Common myeloid progenitor, CD34-positive (primary cell): ENCODE measurements around the gene MYH6.

Experiments used
- CTCF ChIA-PET: fragments of 350-600 bp; sonication (Branson Sonifier 250); formaldehyde crosslinking; loops from one replicate; lab custom pipeline; 2021; ENCODE audit warnings: antibody characterized with exemption; lab: Charles Lee
- POLR2A ChIA-PET: fragments of 350-600 bp; sonication (Branson Sonifier 250); formaldehyde crosslinking; loops from one replicate; lab custom pipeline; 2021; ENCODE audit warnings: antibody characterized with exemption; lab: Charles Lee
- DNase-seq, 3 donors: peaks; one replicate each; pipeline versions ENCODE4 v3.0.0 to v3.0.0-alpha.2; 2013
- H3K27ac ChIP-seq, 2 experiments: 1 replicate in 1 of 2; 2 replicates in 1 of 2; pipeline ENCODE4 v1.7.0; 2013; ENCODE audit warnings: inconsistent platforms in 2 of 2, low read length in 2 of 2, mild to moderate bottlenecking in 2 of 2, low read depth in 1 of 2, moderate library complexity in 1 of 2; ENCODE audit not compliant: severe bottlenecking in 2 of 2, insufficient read depth in 1 of 2, poor library complexity in 1 of 2
- H3K27me3 ChIP-seq, 5 experiments: replicated peaks in 2 of 5; 1 replicate in 3 of 5; 2 replicates in 2 of 5; pipeline versions ENCODE4 v1.6.1 to v1.7.0; 2013; ENCODE audit warnings: low read length in 4 of 5, mild to moderate bottlenecking in 2 of 5, moderate library complexity in 2 of 5, inconsistent platforms in 1 of 5; ENCODE audit not compliant: insufficient read depth in 5 of 5, control insufficient read depth in 4 of 5
- H3K36me3 ChIP-seq, 4 experiments: 1 replicate in 2 of 4; 2 replicates in 2 of 4; pipeline versions ENCODE4 v1.6.1 to v1.7.0; 2013; ENCODE audit warnings: low read length in 3 of 4, control low read depth in 1 of 4, mild to moderate bottlenecking in 1 of 4; ENCODE audit not compliant: control insufficient read depth in 4 of 4, insufficient read depth in 4 of 4
- H3K4me1 ChIP-seq, 4 experiments: 1 replicate in 3 of 4; 2 replicates in 1 of 4; pipeline versions ENCODE4 v1.6.1 to v1.7.1; 2013; ENCODE audit warnings: low read length in 3 of 4, mild to moderate bottlenecking in 3 of 4, control low read depth in 1 of 4, inconsistent platforms in 1 of 4, moderate library complexity in 1 of 4; ENCODE audit not compliant: control insufficient read depth in 4 of 4, insufficient read depth in 4 of 4; ENCODE audit errors: control extremely low read depth in 1 of 4
- H3K4me3 ChIP-seq, 7 experiments: 1 replicate in 4 of 7; 2 replicates in 3 of 7; pipeline versions ENCODE4 v1.5.1 to v1.7.0; 2013; ENCODE audit warnings: mild to moderate bottlenecking in 7 of 7, low read length in 6 of 7, moderate library complexity in 6 of 7, inconsistent platforms in 2 of 7, low read depth in 2 of 7, control low read depth in 1 of 7; ENCODE audit not compliant: insufficient read depth in 4 of 7, control insufficient read depth in 1 of 7; ENCODE audit errors: extremely low read depth in 1 of 7
- H3K9me3 ChIP-seq, 5 experiments: 1 replicate in 4 of 5; 2 replicates in 1 of 5; pipeline versions ENCODE4 v1.6.1 to v1.7.1; 2013; ENCODE audit warnings: low read length in 4 of 5, mild to moderate bottlenecking in 2 of 5, inconsistent platforms in 1 of 5, low read depth in 1 of 5, moderate library complexity in 1 of 5; ENCODE audit not compliant: control insufficient read depth in 4 of 5, insufficient read depth in 2 of 5; ENCODE audit errors: control extremely low read depth in 1 of 5
- WGBS: methylation state at CpG from one replicate; pipeline ENCODE4 v1.1.5; 2013; ENCODE audit not compliant: insufficient coverage; 5-methylcytosine and 5-hydroxymethylcytosine counted together

MYH6 gene

GRCh38 chr14:23347406-23348296 lies 60.4 kb downstream of the MYH6 start:
- peaks cover 0 to 19% (median 0%) of the 10 kb centered on the region in 5 experiments for H3K27me3 ChIP-seq
- POLR2A ChIA-PET, result no interaction called here
- WGBS, result 98% methylated on average over 13 of the region's 19 CpGs
- no peak for DNase-seq
- CTCF ChIA-PET, result interaction anchor here (1.3 to 3.3 kb wide), 6 partner anchors 10 to 212 kb away, joined by 3 to 28 read pairs (median 4); no protein-coding TSS in a partner anchor
- no peak overlapping the region for H3K27ac ChIP-seq
- no peaks in the 10 kb centered on the region for H3K9me3 ChIP-seq
- no peaks in the 10 kb centered on the region for H3K36me3 ChIP-seq
- H3K4me1 ChIP-seq, result peaks cover 0 to 10% (median 10%) of the 10 kb centered on the region in 4 experiments
- H3K4me3 ChIP-seq, result no peak overlapping the region

- ChIA-PET POLR2A (no interaction called here), CTCF (interaction anchor here (1.3 to 3.3 kb wide), 11 partner anchors 9 to 213 kb away, joined by 3 to 28 read pairs (median 5); partner anchors contain the start of gene PABPN1)
- H3K4me3 ChIP-seq, result no peak overlapping the region
- no peak overlapping the region for H3K27ac ChIP-seq
- 94% methylated on average over 21 of the region's 27 CpGs for whole genome bisulfite sequencing
- H3K4me1 ChIP-seq, result peaks cover 0 to 4% (median 3%) of the 10 kb centered on the region in 4 experiments
- DNase-seq, result no peak
- H3K27me3 ChIP-seq, result peaks cover 0 to 15% (median 0%) of the 10 kb centered on the region in 5 experiments
- H3K9me3 ChIP-seq, result no peaks in the 10 kb centered on the region
- H3K36me3 ChIP-seq, result no peaks in the 10 kb centered on the region
These were observed 61.2 kb downstream of the MYH6 start for GRCh38 chr14:23346693-23347405.

- Histone ChIP-seq H3K36me3 (no peaks in the 10 kb centered on the region), H3K27me3 (peaks cover 0 to 8% (median 0%) of the 10 kb centered on the region in 5 experiments), H3K4me3 (no peak overlapping the region), H3K9me3 (no peaks in the 10 kb centered on the region), H3K27ac (no peak overlapping the region), H3K4me1 (no peaks in the 10 kb centered on the region)
- ChIA-PET CTCF (interaction anchor here (0.7 to 3.3 kb wide), 14 partner anchors 9 to 130 kb away, joined by 3 to 28 read pairs (median 4); partner anchors contain the start of gene PABPN1), POLR2A (no interaction called here)
- WGBS, result 93% methylated on average over 10 of the region's 13 CpGs
- no peak for DNase-seq
These were observed 61.9 kb downstream of the MYH6 start for GRCh38 chr14:23345987-23346692.

GRCh38 chr14:23344481-23344880 lies 63.6 kb downstream of the MYH6 start:
- H3K4me3 ChIP-seq, result no peak overlapping the region
- no peaks in the 10 kb centered on the region for H3K36me3 ChIP-seq
- H3K27me3 ChIP-seq, result no peaks in the 10 kb centered on the region
- no peaks in the 10 kb centered on the region for H3K4me1 ChIP-seq
- peak in 1 of 3 donors; percentile 21 for DNase-seq
- H3K27ac ChIP-seq, result no peak overlapping the region
- WGBS, result 89% methylated on average over 2 of the region's 3 CpGs
- peaks cover 0 to 4% (median 1%) of the 10 kb centered on the region in 5 experiments for H3K9me3 ChIP-seq
- POLR2A ChIA-PET, result no interaction called here
- CTCF ChIA-PET, result interaction anchor here (1.4 to 3.3 kb wide), 8 partner anchors 16 to 49 kb away, joined by 3 to 28 read pairs (median 6); partner anchors contain the start of gene PABPN1

GRCh38 chr14:23339506-23340268 lies 68.4 kb downstream of the MYH6 start:
- Histone ChIP-seq H3K27me3 (no peaks in the 10 kb centered on the region), H3K36me3 (no peaks in the 10 kb centered on the region), H3K27ac (no peak overlapping the region), H3K4me1 (no peaks in the 10 kb centered on the region), H3K9me3 (peaks cover 0 to 4% (median 1%) of the 10 kb centered on the region in 5 experiments), H3K4me3 (no peak overlapping the region)
- DNase-seq, result no peak
- ChIA-PET POLR2A (interaction anchor here (0.6 kb wide), 1 partner anchor 190 kb away, joined by 3 read pairs; no protein-coding TSS in a partner anchor), CTCF (interaction anchor here (1.6 to 2.2 kb wide), 2 partner anchors 11 to 40 kb away, joined by 5 to 6 read pairs; no protein-coding TSS in a partner anchor)
- no CpG with 5 or more reads among the region's 1 CpG for WGBS

- DNase-seq, result peak in 1 of 3 donors; percentile 29
- 89% methylated on average over 2 of the region's 5 CpGs for WGBS
- no peaks in the 10 kb centered on the region for H3K4me1 ChIP-seq
- POLR2A ChIA-PET, result no interaction called here
- CTCF ChIA-PET, result interaction anchor here (1.0 to 1.3 kb wide), 4 partner anchors 27 to 44 kb away, joined by 3 to 4 read pairs (median 3); no protein-coding TSS in a partner anchor
- H3K36me3 ChIP-seq, result no peaks in the 10 kb centered on the region
- peaks cover 0 to 4% (median 1%) of the 10 kb centered on the region in 5 experiments for H3K9me3 ChIP-seq
- no peaks in the 10 kb centered on the region for H3K27me3 ChIP-seq
- no peak overlapping the region for H3K4me3 ChIP-seq
- H3K27ac ChIP-seq, result no peak overlapping the region
These were observed 72.5 kb downstream of the MYH6 start for GRCh38 chr14:23335623-23336022.
